SJSA1 (cell line): Measurements from ENCODE around the gene PDE4B. TPM values are rescaled to one million over a fixed set of nuclear protein-coding genes. Genes with fewer than 3 reads are reported as not detected.
"Not testable (repeated sequence)": the region's sequence is repeated elsewhere in the genome, so short reads cannot be mapped to it uniquely, and the experiment has no call there.

Experiments used
- DNase-seq, 2 experiments: peaks; one replicate each; pipeline ENCODE4 v3.0.0-alpha.2; 2015 to 2020; ENCODE audit warnings: low spot score in 2 of 2, low read depth in 1 of 2
- H3K27ac ChIP-seq: fragments of 250-450 bp; sonication (Bioruptor Pico); 2 replicates; pipeline ENCODE4 v1.5.1; 2020; ENCODE audit warnings: mild to moderate bottlenecking, moderate library complexity
- H3K27me3 ChIP-seq: fragments of 250-450 bp; sonication (Bioruptor Pico); replicated peaks from 2 replicates; pipeline ENCODE4 v1.5.1; 2020; ENCODE audit warnings: mild to moderate bottlenecking, moderate library complexity
- H3K36me3 ChIP-seq: fragments of 250-450 bp; sonication (Bioruptor Pico); 2 replicates; pipeline ENCODE4 v1.5.1; 2020; ENCODE audit warnings: mild to moderate bottlenecking
- H3K4me1 ChIP-seq: fragments of 250-450 bp; sonication (Bioruptor Pico); replicated peaks from 2 replicates; pipeline ENCODE4 v1.6.1; 2021; ENCODE audit warnings: mild to moderate bottlenecking
- H3K4me3 ChIP-seq: fragments of 250-450 bp; sonication (Bioruptor Pico); 2 replicates; pipeline ENCODE4 v1.5.1; 2020; ENCODE audit warnings: mild to moderate bottlenecking
- H3K9me3 ChIP-seq: fragments of 250-450 bp; sonication (Bioruptor Pico); replicated peaks from 2 replicates; pipeline ENCODE4 v1.5.1; 2020; ENCODE audit warnings: mild to moderate bottlenecking
- total RNA-seq: library from RNA; depleted of rRNA; stranded (reverse); fragments of >200 nt; shearing (Covaris generic); gene quantifications from 2 replicates; pipeline ENCODE4 v1.2.3, GENCODE V29; 2014

PDE4B gene
- total RNA-seq, 1 experiment from 2014 or later: 12.4 TPM

GRCh38 chr1:65986146-65986545 is 193.5 kb downstream of the PDE4B start:
- Histone ChIP-seq H3K27ac (no peak overlapping the region), H3K4me1 (no peaks in the 10 kb centered on the region), H3K4me3 (no peak overlapping the region), H3K27me3 (no peaks in the 10 kb centered on the region), H3K9me3 (no peaks in the 10 kb centered on the region), H3K36me3 (no peaks in the 10 kb centered on the region)
- no peak for DNase-seq

GRCh38 chr1:65990161-65990560 is 197.5 kb downstream of the PDE4B start:
- DNase-seq: no peak
- no peaks in the 10 kb centered on the region for H3K27me3 ChIP-seq

GRCh38 chr1:65991694-65992093 is 199.0 kb downstream of the PDE4B start:
- no peaks in the 10 kb centered on the region for H3K4me1 ChIP-seq
- no peaks in the 10 kb centered on the region for H3K9me3 ChIP-seq
- H3K27ac ChIP-seq: no peak overlapping the region
- no peaks in the 10 kb centered on the region for H3K27me3 ChIP-seq
- no peak overlapping the region for H3K4me3 ChIP-seq
- H3K36me3 ChIP-seq: no peaks in the 10 kb centered on the region
- no peak for DNase-seq

More at GRCh38 chr1:65990161-65990560, 197.5 kb downstream of the PDE4B start:
- H3K27ac ChIP-seq: no peak overlapping the region
- no peaks in the 10 kb centered on the region for H3K4me1 ChIP-seq
- no peaks in the 10 kb centered on the region for H3K9me3 ChIP-seq
- H3K36me3 ChIP-seq: no peaks in the 10 kb centered on the region
- no peak overlapping the region for H3K4me3 ChIP-seq

- Histone ChIP-seq H3K27ac (no peak overlapping the region), H3K9me3 (no peaks in the 10 kb centered on the region), H3K4me1 (no peaks in the 10 kb centered on the region), H3K36me3 (no peaks in the 10 kb centered on the region), H3K27me3 (no peaks in the 10 kb centered on the region), H3K4me3 (no peak overlapping the region)
- no peak for DNase-seq
Measured at GRCh38 chr1:65992165-65992821, 199.6 kb downstream of the PDE4B start.

- no peak for DNase-seq
- H3K27me3 ChIP-seq: no peaks in the 10 kb centered on the region
- H3K27ac ChIP-seq: no peak overlapping the region
- H3K9me3 ChIP-seq: no peaks in the 10 kb centered on the region
- no peaks in the 10 kb centered on the region for H3K4me1 ChIP-seq
- no peaks in the 10 kb centered on the region for H3K36me3 ChIP-seq
- H3K4me3 ChIP-seq: no peak overlapping the region
Measured at GRCh38 chr1:65992831-65993271, 200.2 kb downstream of the PDE4B start.

GRCh38 chr1:65994223-65994622 is 201.5 kb downstream of the PDE4B start:
- no peak overlapping the region for H3K4me3 ChIP-seq
- H3K9me3 ChIP-seq: no peaks in the 10 kb centered on the region
- no peak overlapping the region for H3K27ac ChIP-seq
- no peaks in the 10 kb centered on the region for H3K27me3 ChIP-seq
- H3K4me1 ChIP-seq: no peaks in the 10 kb centered on the region
- no peaks in the 10 kb centered on the region for H3K36me3 ChIP-seq
- DNase-seq: no peak

- H3K4me3 ChIP-seq: no peak overlapping the region
- no peaks in the 10 kb centered on the region for H3K36me3 ChIP-seq
- H3K27ac ChIP-seq: no peak overlapping the region
- no peaks in the 10 kb centered on the region for H3K4me1 ChIP-seq
- H3K27me3 ChIP-seq: no peaks in the 10 kb centered on the region
- DNase-seq: no peak
- no peaks in the 10 kb centered on the region; the same call in 1 of the 2 replicates for H3K9me3 ChIP-seq
Measured at GRCh38 chr1:65995336-65995735, 202.6 kb downstream of the PDE4B start.

GRCh38 chr1:65995928-65996327 is 203.2 kb downstream of the PDE4B start:
- H3K4me3 ChIP-seq: no peak overlapping the region
- H3K36me3 ChIP-seq: no peaks in the 10 kb centered on the region
- no peaks in the 10 kb centered on the region for H3K4me1 ChIP-seq
- no peak overlapping the region for H3K27ac ChIP-seq
- no peaks in the 10 kb centered on the region for H3K27me3 ChIP-seq
- no peak for DNase-seq
- H3K9me3 ChIP-seq: no peaks in the 10 kb centered on the region; the same call in 1 of the 2 replicates

GRCh38 chr1:65997693-65998092 is 205.0 kb downstream of the PDE4B start:
- Histone ChIP-seq H3K9me3 (no peaks in the 10 kb centered on the region; the same call in 1 of the 2 replicates), H3K4me1 (no peaks in the 10 kb centered on the region), H3K27ac (no peak overlapping the region), H3K4me3 (no peak overlapping the region), H3K36me3 (no peaks in the 10 kb centered on the region), H3K27me3 (no peaks in the 10 kb centered on the region)
- no peak for DNase-seq

- Histone ChIP-seq H3K27ac (no peak overlapping the region), H3K27me3 (no peaks in the 10 kb centered on the region), H3K36me3 (no peaks in the 10 kb centered on the region), H3K9me3 (no peaks in the 10 kb centered on the region; the same call in 1 of the 2 replicates), H3K4me3 (no peak overlapping the region), H3K4me1 (no peaks in the 10 kb centered on the region)
- no peak for DNase-seq
Measured at GRCh38 chr1:65998763-65999583, 206.3 kb downstream of the PDE4B start.

- Histone ChIP-seq H3K27me3 (no peaks in the 10 kb centered on the region), H3K4me1 (no peaks in the 10 kb centered on the region), H3K4me3 (no peak overlapping the region), H3K9me3 (no peaks in the 10 kb centered on the region; the same call in 1 of the 2 replicates), H3K27ac (no peak overlapping the region), H3K36me3 (no peaks in the 10 kb centered on the region)
- no peak for DNase-seq
Measured at GRCh38 chr1:66000033-66000637, 207.4 kb downstream of the PDE4B start.

- no peak overlapping the region for H3K27ac ChIP-seq
- H3K4me3 ChIP-seq: no peak overlapping the region
- H3K4me1 ChIP-seq: no peaks in the 10 kb centered on the region
- no peaks in the 10 kb centered on the region for H3K36me3 ChIP-seq
- H3K27me3 ChIP-seq: no peaks in the 10 kb centered on the region
- no peaks in the 10 kb centered on the region; the same call in 1 of the 2 replicates for H3K9me3 ChIP-seq
- no peak for DNase-seq
Measured at GRCh38 chr1:66003690-66004089, 211.0 kb downstream of the PDE4B start.

GRCh38 chr1:66006534-66006933 is 213.8 kb downstream of the PDE4B start:
- H3K4me1 ChIP-seq, H3K27ac ChIP-seq, H3K9me3 ChIP-seq, H3K27me3 ChIP-seq, DNase-seq, H3K4me3 ChIP-seq, H3K36me3 ChIP-seq: not testable (repeated sequence)
